ENCODE results near the gene VWA5A. TPM values are rescaled to one million over a fixed set of nuclear protein-coding genes. Genes with fewer than 3 reads are reported as not detected.

Gene VWA5A
- total RNA-seq, 2 donors from 2014 or later = 38.3 to 65.4 TPM

DNA sequence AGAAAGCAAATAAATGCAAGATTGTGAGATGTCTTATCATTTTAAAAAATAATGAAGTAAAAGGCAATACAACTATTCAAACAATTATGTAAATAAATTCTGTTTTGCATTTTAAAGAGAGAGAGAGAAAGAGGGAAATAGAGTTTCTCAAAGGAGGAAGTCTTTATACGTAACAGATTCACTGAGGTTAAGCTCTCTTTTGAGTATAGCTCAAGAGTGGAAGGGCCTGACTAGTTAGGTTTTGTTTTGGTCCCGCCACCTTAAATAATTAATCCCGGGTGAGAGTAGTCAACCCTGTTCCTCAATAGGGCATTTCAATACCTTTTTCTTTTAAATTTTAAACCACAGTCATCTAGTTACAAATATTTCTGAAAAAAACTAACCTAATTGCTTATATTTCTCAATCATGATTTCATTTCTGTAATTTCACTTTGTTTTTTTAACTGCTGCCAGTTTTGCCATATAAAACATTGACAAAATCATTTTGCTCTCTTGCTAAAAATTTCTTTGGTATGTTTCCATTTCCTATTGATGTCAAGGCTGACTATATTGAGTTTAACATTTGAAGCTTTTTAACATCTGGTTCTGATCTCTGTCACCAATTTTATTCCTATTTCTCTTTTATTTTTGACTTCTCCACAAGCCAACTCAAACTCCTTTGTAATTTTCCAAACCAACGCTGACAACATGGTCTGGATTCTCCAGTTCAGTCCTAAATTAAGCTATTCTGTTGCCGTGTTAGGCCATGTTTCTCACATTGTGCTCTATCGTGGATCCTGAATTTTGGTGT lies 78.2 kb downstream of the VWA5A start:
- Histone ChIP-seq H3K9me3 (ENCODE audit: control insufficient read depth, low read length) (no peaks in the 10 kb centered on the region), H3K27me3 (ENCODE audit: control insufficient read depth, insufficient read depth, low read length, poor library complexity, severe bottlenecking) (no peaks in the 10 kb centered on the region), H3K4me1 (ENCODE audit: control insufficient read depth, insufficient read depth, low read length) (peaks cover 14% of the 10 kb centered on the region), H3K4me3 (ENCODE audit: low read length) (no peak overlapping the region), H3K36me3 (ENCODE audit: control insufficient read depth, insufficient read depth, low read length) (no peaks in the 10 kb centered on the region), H3K9ac (ENCODE audit: extremely low read depth, low read length, poor library complexity, severe bottlenecking) (no peak overlapping the region), H3K27ac (ENCODE audit: low read depth, low read length) (no peak overlapping the region)
- TF ChIP-seq, protein P1, sequence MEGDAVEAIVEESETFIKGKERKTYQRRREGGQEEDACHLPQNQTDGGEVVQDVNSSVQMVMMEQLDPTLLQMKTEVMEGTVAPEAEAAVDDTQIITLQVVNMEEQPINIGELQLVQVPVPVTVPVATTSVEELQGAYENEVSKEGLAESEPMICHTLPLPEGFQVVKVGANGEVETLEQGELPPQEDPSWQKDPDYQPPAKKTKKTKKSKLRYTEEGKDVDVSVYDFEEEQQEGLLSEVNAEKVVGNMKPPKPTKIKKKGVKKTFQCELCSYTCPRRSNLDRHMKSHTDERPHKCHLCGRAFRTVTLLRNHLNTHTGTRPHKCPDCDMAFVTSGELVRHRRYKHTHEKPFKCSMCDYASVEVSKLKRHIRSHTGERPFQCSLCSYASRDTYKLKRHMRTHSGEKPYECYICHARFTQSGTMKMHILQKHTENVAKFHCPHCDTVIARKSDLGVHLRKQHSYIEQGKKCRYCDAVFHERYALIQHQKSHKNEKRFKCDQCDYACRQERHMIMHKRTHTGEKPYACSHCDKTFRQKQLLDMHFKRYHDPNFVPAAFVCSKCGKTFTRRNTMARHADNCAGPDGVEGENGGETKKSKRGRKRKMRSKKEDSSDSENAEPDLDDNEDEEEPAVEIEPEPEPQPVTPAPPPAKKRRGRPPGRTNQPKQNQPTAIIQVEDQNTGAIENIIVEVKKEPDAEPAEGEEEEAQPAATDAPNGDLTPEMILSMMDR (conservative IDR thresholded peaks at IDR 0.05) = no peak
- Mint-ChIP-seq H3K27me3 (ENCODE audit: insufficient read depth) (peaks cover 3% of the 10 kb centered on the region), H3K36me3 (ENCODE audit: low read depth) (no peaks in the 10 kb centered on the region), H3K9me3 (peaks cover 7% of the 10 kb centered on the region), H3K4me1 (peaks cover 32% of the 10 kb centered on the region), H3K27ac (no peak overlapping the region), H3K4me3 (no peak overlapping the region)
- no peak for DNase-seq
- 88 to 92% methylated on average over 6 of the region's 6 CpGs for WGBS, 2 experiments (ENCODE audit: insufficient coverage in 1 of 2, insufficient read length in 1 of 2)

DNA sequence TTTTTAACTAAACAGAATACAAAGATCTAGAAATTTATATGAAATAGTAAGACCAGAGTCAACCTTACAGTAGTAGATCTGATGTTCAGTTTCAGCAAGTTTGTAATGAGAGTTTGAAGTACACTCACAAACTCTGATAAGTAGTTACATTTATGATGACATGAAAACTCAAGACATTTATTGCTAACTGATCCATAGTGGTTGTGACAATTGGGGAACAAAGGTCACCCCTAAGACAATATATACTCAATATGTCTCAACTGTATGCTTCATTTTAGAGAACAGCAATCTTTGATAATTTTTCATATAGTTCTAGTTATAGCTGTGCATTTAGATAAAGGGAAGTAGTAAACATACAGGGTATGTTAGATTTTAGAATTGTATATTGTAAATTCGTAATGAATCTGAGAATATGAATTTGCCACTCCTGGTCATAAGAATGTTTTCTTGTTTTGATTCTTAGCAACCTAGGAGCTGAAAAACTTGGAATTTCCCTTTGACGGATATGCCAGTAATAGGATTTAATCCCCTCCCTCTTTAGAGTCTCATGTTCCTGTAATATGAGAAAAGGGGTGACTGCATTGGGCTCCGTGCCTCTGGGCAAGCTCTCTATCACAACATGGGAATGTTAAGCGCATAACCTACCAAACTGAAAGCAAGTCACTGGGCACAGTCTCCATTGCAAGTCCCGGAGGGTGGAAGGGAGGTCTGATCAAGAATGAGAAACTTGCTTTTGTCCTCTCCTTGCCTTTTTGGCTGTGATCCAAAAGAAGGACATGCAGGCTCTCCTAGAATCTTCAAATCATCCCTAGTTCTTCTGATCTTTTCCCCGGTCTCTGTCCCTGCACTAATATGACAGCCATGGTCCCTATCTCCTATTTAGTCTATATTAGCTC lies 79.3 kb downstream of the VWA5A start:
- WGBS, 2 experiments (ENCODE audit: insufficient coverage in 1 of 2, insufficient read length in 1 of 2) = 89 to 93% methylated on average over 1 to 6 of the region's 6 CpGs
- peaks cover 13% of the 10 kb centered on the region for H3K9me3 Mint-ChIP-seq
- no peak overlapping the region for H3K4me3 Mint-ChIP-seq
- TF ChIP-seq, protein P1 (conservative IDR thresholded peaks at IDR 0.05) = no peak
- no peaks in the 10 kb centered on the region for H3K36me3 ChIP-seq (ENCODE audit: control insufficient read depth, insufficient read depth, low read length)
- no peaks in the 10 kb centered on the region for H3K9me3 ChIP-seq (ENCODE audit: control insufficient read depth, low read length)
- H3K27ac ChIP-seq (ENCODE audit: low read depth, low read length) = no peak overlapping the region
- H3K27ac Mint-ChIP-seq = no peak overlapping the region
- no peak for DNase-seq
- H3K27me3 Mint-ChIP-seq (ENCODE audit: insufficient read depth) = peaks cover 2% of the 10 kb centered on the region
- no peak overlapping the region for H3K9ac ChIP-seq (ENCODE audit: extremely low read depth, low read length, poor library complexity, severe bottlenecking)
- H3K4me1 ChIP-seq (ENCODE audit: control insufficient read depth, insufficient read depth, low read length) = peaks cover 5% of the 10 kb centered on the region
- peaks cover 24% of the 10 kb centered on the region for H3K4me1 Mint-ChIP-seq
- H3K36me3 Mint-ChIP-seq (ENCODE audit: low read depth) = no peaks in the 10 kb centered on the region
- H3K4me3 ChIP-seq (ENCODE audit: low read length) = no peak overlapping the region
- H3K27me3 ChIP-seq (ENCODE audit: control insufficient read depth, insufficient read depth, low read length, poor library complexity, severe bottlenecking) = no peaks in the 10 kb centered on the region

DNA sequence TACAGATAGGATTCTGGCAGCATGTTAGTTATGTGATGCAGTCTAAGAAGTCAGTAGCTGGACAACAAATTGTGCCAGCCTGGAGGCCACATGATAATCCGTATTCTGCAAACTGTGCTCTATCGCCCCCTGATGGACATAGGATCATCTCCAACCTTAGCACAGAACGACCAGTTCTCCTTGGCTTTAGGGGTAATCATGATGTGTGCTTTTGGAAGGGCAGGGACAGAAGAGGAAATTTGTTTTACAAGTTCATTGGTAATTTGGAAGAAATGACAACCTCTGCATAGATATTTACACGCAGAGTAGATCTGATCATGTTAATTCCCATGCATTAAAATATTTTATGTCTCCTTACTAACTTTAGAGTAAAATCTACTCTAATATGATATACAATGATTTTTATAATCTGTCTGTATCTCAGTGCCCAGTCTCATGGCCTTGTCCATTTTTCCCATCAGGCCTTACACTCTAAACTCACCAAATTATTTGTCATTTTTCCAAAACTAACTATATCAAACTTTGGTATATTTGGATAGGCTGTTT lies 80.0 kb downstream of the VWA5A start:
- Histone ChIP-seq H3K9me3 (ENCODE audit: control insufficient read depth, low read length) (no peaks in the 10 kb centered on the region), H3K27ac (ENCODE audit: low read depth, low read length) (no peak overlapping the region), H3K27me3 (ENCODE audit: control insufficient read depth, insufficient read depth, low read length, poor library complexity, severe bottlenecking) (no peaks in the 10 kb centered on the region), H3K9ac (ENCODE audit: extremely low read depth, low read length, poor library complexity, severe bottlenecking) (no peak overlapping the region), H3K4me1 (ENCODE audit: control insufficient read depth, insufficient read depth, low read length) (no peaks in the 10 kb centered on the region), H3K36me3 (ENCODE audit: control insufficient read depth, insufficient read depth, low read length) (no peaks in the 10 kb centered on the region), H3K4me3 (ENCODE audit: low read length) (no peak overlapping the region)
- peaks cover 1% of the 10 kb centered on the region for H3K27me3 Mint-ChIP-seq (ENCODE audit: insufficient read depth)
- H3K36me3 Mint-ChIP-seq (ENCODE audit: low read depth) = no peaks in the 10 kb centered on the region
- no peak overlapping the region for H3K27ac Mint-ChIP-seq
- H3K4me1 Mint-ChIP-seq = peaks cover 17% of the 10 kb centered on the region
- no peak overlapping the region for H3K4me3 Mint-ChIP-seq
- WGBS, 2 experiments (ENCODE audit: insufficient coverage in 1 of 2, insufficient read length in 1 of 2) = 43 to 80% methylated on average over 2 to 3 of the region's 4 CpGs
- peaks cover 13% of the 10 kb centered on the region for H3K9me3 Mint-ChIP-seq
- DNase-seq = peak; percentile 80
- TF ChIP-seq, protein P1 (conservative IDR thresholded peaks at IDR 0.05) = peak; percentile 85

Other genes starting within 250 kb of the VWA5A start
- gene TMEM225, start 229.8 kb upstream of the VWA5A start, total RNA-seq = not detected
- gene OR8D4, start 213.3 kb upstream of the VWA5A start, total RNA-seq = under 1 TPM in 1 of 2 donors, not detected in 1; 0.13 TPM
- gene OR4D5, start 175.8 kb upstream of the VWA5A start, total RNA-seq = under 1 TPM in 1 of 2 donors, not detected in 1; 0.24 TPM
- not detected for gene OR6T1, start 171.6 kb upstream of the VWA5A start, total RNA-seq
- gene OR10S1, start 137.7 kb upstream of the VWA5A start, total RNA-seq = not detected
- gene OR10G6, start 120.3 kb upstream of the VWA5A start, total RNA-seq = not detected
- not detected for gene OR10G4, start 102.5 kb upstream of the VWA5A start, total RNA-seq
- not detected for gene OR10G9, start 92.4 kb upstream of the VWA5A start, total RNA-seq
- not detected for gene OR10G8, start 88.7 kb upstream of the VWA5A start, total RNA-seq
- gene OR10G7, start 74.1 kb upstream of the VWA5A start, total RNA-seq = not detected
- under 1 TPM in 1 of 2 donors, not detected in 1; 0.37 TPM for gene OR10D3, start 67.9 kb downstream of the VWA5A start, total RNA-seq
- under 1 TPM in 1 of 2 donors, not detected in 1; 0.11 TPM for gene OR8G1, start 125.6 kb downstream of the VWA5A start, total RNA-seq
- under 1 TPM in 1 of 2 donors, not detected in 1; 0.18 TPM for gene OR8G5, start 140.9 kb downstream of the VWA5A start, total RNA-seq
- not detected for gene OR8D1, start 198.5 kb downstream of the VWA5A start, total RNA-seq
- gene OR8D2, start 204.7 kb downstream of the VWA5A start, total RNA-seq = not detected